Subcutaneous abdominal adipose tissue (tissue), 5 donors: ENCODE results near the gene PEA15.

Experiments used
- H3K27ac ChIP-seq: one replicate; pipeline ENCODE4 v1.7.0; 2013; ENCODE audit warnings: low read depth, mild to moderate bottlenecking, inconsistent platforms, low read length, moderate library complexity
- H3K27me3 ChIP-seq, 5 donors: one replicate each; pipeline ENCODE4 v1.7.0; 2013; ENCODE audit warnings: low read length in 5 of 5, inconsistent platforms in 1 of 5; ENCODE audit not compliant: control insufficient read depth in 5 of 5, insufficient read depth in 4 of 5
- H3K36me3 ChIP-seq, 5 donors: one replicate each; pipeline ENCODE4 v1.7.0; 2013; ENCODE audit warnings: low read length in 5 of 5; ENCODE audit not compliant: control insufficient read depth in 5 of 5, insufficient read depth in 5 of 5
- H3K4me1 ChIP-seq, 5 donors: one replicate each; pipeline ENCODE4 v1.7.0; 2013; ENCODE audit warnings: low read length in 5 of 5, mild to moderate bottlenecking in 3 of 5, moderate library complexity in 1 of 5; ENCODE audit not compliant: control insufficient read depth in 5 of 5, insufficient read depth in 5 of 5
- H3K4me3 ChIP-seq, 5 donors: one replicate each; pipeline ENCODE4 v1.7.0; 2013; ENCODE audit warnings: low read length in 5 of 5, low read depth in 1 of 5
- H3K9ac ChIP-seq, 5 donors: one replicate each; pipeline ENCODE4 v1.7.0; 2013; ENCODE audit warnings: low read length in 5 of 5, mild to moderate bottlenecking in 4 of 5, moderate library complexity in 3 of 5
- H3K9me3 ChIP-seq, 5 donors: one replicate each; pipeline ENCODE4 v1.7.0; 2013; ENCODE audit warnings: low read length in 5 of 5; ENCODE audit not compliant: control insufficient read depth in 5 of 5
- donor health status: healthy.
- donor health status: healthy.
- donor health status: healthy.
- donor health status: healthy.
- donor health status: healthy.

Gene PEA15

GRCh38 chr1:160228431-160228830 is 23.2 kb downstream of the PEA15 start:
- H3K9me3 ChIP-seq = no peaks in the 10 kb centered on the region
- no peak overlapping the region for H3K27ac ChIP-seq
- no peaks in the 10 kb centered on the region for H3K4me1 ChIP-seq
- no peaks in the 10 kb centered on the region for H3K27me3 ChIP-seq
- no peak overlapping the region for H3K9ac ChIP-seq
- no peak overlapping the region for H3K4me3 ChIP-seq
- H3K36me3 ChIP-seq = peaks cover 59 to 96% (median 81%) of the 10 kb centered on the region in 5 donors

GRCh38 chr1:160232911-160233310 is 27.7 kb downstream of the PEA15 start:
- Histone ChIP-seq H3K36me3 (peaks cover 60 to 83% (median 63%) of the 10 kb centered on the region in 5 donors), H3K4me1 (no peaks in the 10 kb centered on the region), H3K27ac (no peak overlapping the region), H3K9ac (no peak overlapping the region), H3K4me3 (no peak overlapping the region), H3K9me3 (no peaks in the 10 kb centered on the region), H3K27me3 (no peaks in the 10 kb centered on the region)

- Histone ChIP-seq H3K9ac (no peak overlapping the region), H3K4me3 (no peak overlapping the region), H3K36me3 (peaks cover 48 to 81% (median 63%) of the 10 kb centered on the region in 5 donors), H3K27ac (no peak overlapping the region), H3K9me3 (no peaks in the 10 kb centered on the region), H3K4me1 (no peaks in the 10 kb centered on the region), H3K27me3 (no peaks in the 10 kb centered on the region)
Observed at GRCh38 chr1:160236806-160237205, 31.6 kb downstream of the PEA15 start.

- H3K4me1 ChIP-seq = no peaks in the 10 kb centered on the region
- no peak overlapping the region for H3K4me3 ChIP-seq
- H3K9ac ChIP-seq = no peak overlapping the region
- H3K27me3 ChIP-seq = no peaks in the 10 kb centered on the region
- H3K9me3 ChIP-seq = no peaks in the 10 kb centered on the region
- H3K27ac ChIP-seq = no peak overlapping the region
- H3K36me3 ChIP-seq = peaks cover 52 to 80% (median 62%) of the 10 kb centered on the region in 5 donors
Observed at GRCh38 chr1:160237558-160237957, 32.4 kb downstream of the PEA15 start.

- H3K27me3 ChIP-seq = no peaks in the 10 kb centered on the region
- peaks cover 55 to 82% (median 64%) of the 10 kb centered on the region in 5 donors for H3K36me3 ChIP-seq
- no peak overlapping the region for H3K9ac ChIP-seq
- H3K4me1 ChIP-seq = peaks cover 0 to 4% (median 0%) of the 10 kb centered on the region in 5 donors
- H3K27ac ChIP-seq = no peak overlapping the region
- no peaks in the 10 kb centered on the region for H3K9me3 ChIP-seq
- H3K4me3 ChIP-seq = no peak overlapping the region
Observed at GRCh38 chr1:160238408-160238807, 33.2 kb downstream of the PEA15 start.

GRCh38 chr1:160239582-160240299 is 34.6 kb downstream of the PEA15 start:
- H3K27ac ChIP-seq = no peak overlapping the region
- H3K4me3 ChIP-seq = no peak overlapping the region
- H3K9me3 ChIP-seq = no peaks in the 10 kb centered on the region
- peaks cover 49 to 84% (median 67%) of the 10 kb centered on the region in 5 donors for H3K36me3 ChIP-seq
- H3K9ac ChIP-seq = no peak overlapping the region
- H3K27me3 ChIP-seq = no peaks in the 10 kb centered on the region
- H3K4me1 ChIP-seq = peaks cover 0 to 12% (median 0%) of the 10 kb centered on the region in 5 donors

GRCh38 chr1:160243767-160244166 is 38.6 kb downstream of the PEA15 start:
- H3K9me3 ChIP-seq = no peaks in the 10 kb centered on the region
- H3K27ac ChIP-seq = no peak overlapping the region
- peaks cover 23 to 51% (median 36%) of the 10 kb centered on the region in 5 donors for H3K36me3 ChIP-seq
- no peak overlapping the region for H3K9ac ChIP-seq
- peaks cover 0 to 12% (median 0%) of the 10 kb centered on the region in 5 donors for H3K4me1 ChIP-seq
- H3K27me3 ChIP-seq = no peaks in the 10 kb centered on the region
- no peak overlapping the region for H3K4me3 ChIP-seq

- peaks cover 0 to 12% (median 0%) of the 10 kb centered on the region in 5 donors for H3K4me1 ChIP-seq
- peaks cover 21 to 47% (median 32%) of the 10 kb centered on the region in 5 donors for H3K36me3 ChIP-seq
- H3K27ac ChIP-seq = no peak overlapping the region
- no peak overlapping the region for H3K9ac ChIP-seq
- H3K27me3 ChIP-seq = no peaks in the 10 kb centered on the region
- no peak overlapping the region for H3K4me3 ChIP-seq
- H3K9me3 ChIP-seq = no peaks in the 10 kb centered on the region
Observed at GRCh38 chr1:160244209-160244608, 39.0 kb downstream of the PEA15 start.

GRCh38 chr1:160245434-160245833 is 40.2 kb downstream of the PEA15 start:
- Histone ChIP-seq H3K27me3 (no peaks in the 10 kb centered on the region), H3K9me3 (no peaks in the 10 kb centered on the region), H3K4me1 (peaks cover 0 to 12% (median 3%) of the 10 kb centered on the region in 5 donors), H3K4me3 (no peak overlapping the region), H3K36me3 (peaks cover 13 to 34% (median 19%) of the 10 kb centered on the region in 5 donors), H3K9ac (no peak overlapping the region), H3K27ac (no peak overlapping the region)

- Histone ChIP-seq H3K9ac (no peak overlapping the region), H3K4me3 (no peak overlapping the region), H3K36me3 (peaks cover 8 to 21% (median 15%) of the 10 kb centered on the region in 5 donors), H3K27me3 (no peaks in the 10 kb centered on the region), H3K9me3 (no peaks in the 10 kb centered on the region), H3K4me1 (peaks cover 0 to 16% (median 4%) of the 10 kb centered on the region in 5 donors), H3K27ac (no peak overlapping the region)
Observed at GRCh38 chr1:160247053-160247452, 41.9 kb downstream of the PEA15 start.
